GM19023 (cell line): ENCODE results near the gene JMJD1C.

Experiments used
- ATAC-seq: cut with Tn5 transposase; IDR thresholded peaks from one replicate; pipeline ENCODE4 v1.9.1; 2021; ENCODE audit warnings: mild to moderate bottlenecking, moderate library complexity; ENCODE audit not compliant: unreplicated experiment

JMJD1C gene

GRCh38 chr10:63265683-63266235 is 200.0 kb downstream of the JMJD1C start:
- ATAC-seq, result no peak

- ATAC-seq, result no peak
Measured at GRCh38 chr10:63265222-63265617, 200.6 kb downstream of the JMJD1C start.

- no peak for ATAC-seq
Measured at GRCh38 chr10:63264617-63265221, 201.1 kb downstream of the JMJD1C start.

GRCh38 chr10:63262430-63263073 is 203.2 kb downstream of the JMJD1C start:
- ATAC-seq, result no peak

GRCh38 chr10:63261496-63261895 is 204.3 kb downstream of the JMJD1C start:
- ATAC-seq, result no peak

- no peak for ATAC-seq
Measured at GRCh38 chr10:63260860-63261251, 204.9 kb downstream of the JMJD1C start.

GRCh38 chr10:63260103-63260859 is 205.5 kb downstream of the JMJD1C start:
- no peak for ATAC-seq

GRCh38 chr10:63258920-63259678 is 206.7 kb downstream of the JMJD1C start:
- ATAC-seq, result no peak

- no peak for ATAC-seq
Measured at GRCh38 chr10:63257778-63258177, 208.0 kb downstream of the JMJD1C start.

GRCh38 chr10:63256009-63256773 is 209.6 kb downstream of the JMJD1C start:
- no peak for ATAC-seq

GRCh38 chr10:63255316-63255715 is 210.5 kb downstream of the JMJD1C start:
- ATAC-seq, result no peak

- no peak for ATAC-seq
Measured at GRCh38 chr10:63253040-63253439, 212.7 kb downstream of the JMJD1C start.

- no peak for ATAC-seq
Measured at GRCh38 chr10:63252095-63252762, 213.5 kb downstream of the JMJD1C start.

GRCh38 chr10:63250032-63250431 is 215.7 kb downstream of the JMJD1C start:
- ATAC-seq, result no peak

GRCh38 chr10:63247771-63248170 is 218.0 kb downstream of the JMJD1C start:
- no peak for ATAC-seq

GRCh38 chr10:63246356-63246755 is 219.4 kb downstream of the JMJD1C start:
- ATAC-seq, result no peak

GRCh38 chr10:63241841-63242281 is 223.9 kb downstream of the JMJD1C start:
- peak; percentile 30 for ATAC-seq

- no peak for ATAC-seq
Measured at GRCh38 chr10:63240807-63241206, 225.0 kb downstream of the JMJD1C start.

- ATAC-seq, result no peak
Measured at GRCh38 chr10:63238501-63238900, 227.3 kb downstream of the JMJD1C start.

GRCh38 chr10:63237396-63237795 is 228.4 kb downstream of the JMJD1C start:
- ATAC-seq, result no peak
